K562 (cell line): Measurements from ENCODE around the gene DNMT3L. TPM values are rescaled to one million over a fixed set of nuclear protein-coding genes. Genes with fewer than 3 reads are reported as not detected.

Experiments
- ATAC-seq: fragments of 200-7000 bp; cut with Tn5 transposase; 3 replicates; pipeline ENCODE4 v1.9.1; 2020; ENCODE audit warnings: moderate library complexity
- BruUV-seq: library from RNA; stranded (reverse); fragments of 400-500 nt; replicated peaks from 2 replicates; lab custom pipeline; 2021; lab: Mats Ljungman, UMichigan
- CTCF ChIA-PET: fragments of 300-600 bp; formaldehyde crosslinking; extraction: SDS; loops from one replicate; lab custom pipeline; 2021; ENCODE audit warnings: low intra/inter-chr PET ratio; lab: Yijun Ruan, JAX
- POLR2A ChIA-PET: fragments of 300-600, 350-650 bp; sonication (Branson Sonifier 250); formaldehyde crosslinking; extraction: SDS; loops from one replicate; lab custom pipeline; 2021; ENCODE audit warnings: antibody characterized with exemption, inconsistent platforms; lab: Yijun Ruan, JAX
- DNase-seq, 4 experiments: peaks; one replicate each; pipeline versions ENCODE4 v3.0.0 to v3.0.0-alpha.2; 2011 to 2018; ENCODE audit warnings: low spot score in 3 of 4, mixed read lengths in 3 of 4; ENCODE audit errors: extremely low read depth in 1 of 4
- FAIRE-seq: peaks from 2 replicates; lab custom pipeline; 2011; peaks lifted over from hg19 to GRCh38; lab: Jason Lieb, UNC
- H2AFZ ChIP-seq: 2 replicates; pipeline ENCODE4 v1.6.0; 2011; ENCODE audit warnings: low read depth, low read length, control low read depth, inconsistent platforms
- H3K27ac ChIP-seq: fragments of 200-600 bp; 3 replicates; pipeline ENCODE4 v1.8.0; 2011; ENCODE audit warnings: low read depth, mild to moderate bottlenecking, control low read depth, inconsistent platforms, low read length, moderate library complexity, mixed read lengths; ENCODE audit errors: extremely low read depth
- H3K27me3 ChIP-seq, 2 experiments: fragments of 300-600 bp in 1 of 2; 2 replicates in 1 of 2; 3 replicates in 1 of 2; pipeline versions ENCODE4 v1.6.0 to v1.8.0; 2011; ENCODE audit warnings: inconsistent platforms in 2 of 2, low read length in 2 of 2, mild to moderate bottlenecking in 1 of 2, mixed read lengths in 1 of 2, moderate library complexity in 1 of 2; ENCODE audit not compliant: control insufficient read depth in 2 of 2, insufficient read depth in 2 of 2
- H3K36me3 ChIP-seq: fragments of 300-600 bp; 3 replicates; pipeline ENCODE4 v1.8.0; 2011; ENCODE audit warnings: mild to moderate bottlenecking, low read length, inconsistent platforms; ENCODE audit not compliant: control insufficient read depth, insufficient read depth
- H3K4me1 ChIP-seq, 2 experiments: fragments of 200-600 bp in 1 of 2; replicated peaks in 1 of 2; 2 replicates in 1 of 2; 3 replicates in 1 of 2; pipeline versions ENCODE4 v1.5.1 to v1.8.0; 2011; ENCODE audit warnings: inconsistent platforms in 2 of 2, low read length in 2 of 2, mild to moderate bottlenecking in 1 of 2, mixed read lengths in 1 of 2, moderate library complexity in 1 of 2; ENCODE audit not compliant: control insufficient read depth in 2 of 2, insufficient read depth in 2 of 2
- H3K4me2 ChIP-seq: 2 replicates; pipeline ENCODE4 v1.6.1; 2011; ENCODE audit warnings: low read length, control low read depth, inconsistent platforms, mixed read lengths; ENCODE audit not compliant: insufficient read depth
- H3K4me3 ChIP-seq: fragments of 200-600 bp; sonication (generic), shearing (Covaris generic); 2 replicates; pipeline ENCODE4 v1.5.1; 2016; ENCODE audit warnings: control low read depth, inconsistent platforms
- H3K79me2 ChIP-seq: fragments of 200-600 bp; 3 replicates; pipeline ENCODE4 v1.8.0; 2011; ENCODE audit warnings: low read length, inconsistent platforms; ENCODE audit not compliant: control insufficient read depth, insufficient read depth
- H3K9ac ChIP-seq, 2 experiments: 2 replicates each; pipeline versions ENCODE4 v1.6.0 to v1.6.1; 2011; ENCODE audit warnings: low read depth in 2 of 2, low read length in 2 of 2, control low read depth in 1 of 2, inconsistent platforms in 1 of 2, mild to moderate bottlenecking in 1 of 2, mixed read lengths in 1 of 2; ENCODE audit not compliant: insufficient read depth in 1 of 2
- H3K9me1 ChIP-seq: one replicate; pipeline ENCODE4 v1.6.0; 2011; ENCODE audit warnings: inconsistent platforms, mild to moderate bottlenecking, low read length, moderate library complexity; ENCODE audit not compliant: control insufficient read depth, insufficient read depth
- H3K9me3 ChIP-seq: replicated peaks from 2 replicates; pipeline ENCODE4 v1.5.1; 2011; ENCODE audit warnings: low read depth, low read length, inconsistent platforms; ENCODE audit not compliant: control insufficient read depth, insufficient read depth
- H4K20me1 ChIP-seq: replicated peaks from 2 replicates; pipeline ENCODE4 v1.6.1; 2011; ENCODE audit warnings: low read length, inconsistent platforms, mixed read lengths; ENCODE audit not compliant: control insufficient read depth, insufficient read depth
- BRD9 ChIP-seq: fragments of 450-650 bp; IDR thresholded peaks from 2 replicates; pipeline ENCODE4 v1.6.1; 2018; ENCODE audit warnings: low read depth; ENCODE audit not compliant: partially characterized antibody
- FOXJ3 ChIP-seq: sonication (generic); formaldehyde crosslinking; IDR thresholded peaks from 2 replicates; pipeline ENCODE4 v1.4.0; 2020; ENCODE audit warnings: mild to moderate bottlenecking, missing genetic modification reagents
- FOXP4 ChIP-seq: sonication (generic); formaldehyde crosslinking; IDR thresholded peaks from 2 replicates; pipeline ENCODE4 v1.8.0; 2022; ENCODE audit warnings: mild to moderate bottlenecking, missing genetic modification reagents, borderline replicate concordance
- GTF2E2 ChIP-seq: fragments of 200-800 bp; sonication (Bioruptor generic); IDR thresholded peaks from 2 replicates; pipeline ENCODE4 v1.6.1; 2016; ENCODE audit warnings: missing genetic modification characterization, missing compliant biosample characterization
- NR4A1 ChIP-seq, 2 experiments: fragments of 250-450 bp in 1 of 2; fragments of 450-650 bp in 1 of 2; sonication (Bioruptor Pico) in 1 of 2; IDR thresholded peaks; 2 replicates each; pipeline versions ENCODE4 v1.4.0 to v1.6.1; 2016 to 2020; ENCODE audit warnings: mild to moderate bottlenecking in 2 of 2, missing compliant biosample characterization in 1 of 2, missing genetic modification characterization in 1 of 2, moderate library complexity in 1 of 2
- SAFB2 ChIP-seq: fragments of 200-400 bp; formaldehyde crosslinking; IDR thresholded peaks from 2 replicates; pipeline ENCODE4 v1.6.1; 2018; ENCODE audit warnings: borderline replicate concordance, low read length, low read depth, moderate library complexity; ENCODE audit not compliant: severe bottlenecking
- SMARCA4 ChIP-seq: fragments of 450-650 bp; IDR thresholded peaks from 2 replicates; pipeline ENCODE4 v1.6.1; 2016
- SMARCE1 ChIP-seq: fragments of 450-650 bp; IDR thresholded peaks from 2 replicates; pipeline ENCODE4 v1.7.1; 2016; ENCODE audit warnings: mild to moderate bottlenecking
- TARDBP ChIP-seq: fragments of 450-650 bp; IDR thresholded peaks from 2 replicates; pipeline ENCODE4 v1.6.1; 2016
- ZKSCAN3 ChIP-seq: fragments of 250-450 bp; sonication (Bioruptor Pico); IDR thresholded peaks from 2 replicates; pipeline ENCODE4 v1.4.0; 2020
- ZNF592 ChIP-seq: fragments of 450-650 bp; IDR thresholded peaks from 2 replicates; pipeline ENCODE4 v1.6.1; 2017; ENCODE audit warnings: antibody characterized with exemption, mild to moderate bottlenecking
- WGBS: fragments of 100-300 bp; shearing (Covaris generic); methylation state at CpG from one replicate; pipeline ENCODE4 v1.1.6; 2016; ENCODE audit warnings: low coverage, mixed read lengths; ENCODE audit not compliant: insufficient coverage; ENCODE audit errors: missing lambda C conversion rate; 5-methylcytosine and 5-hydroxymethylcytosine counted together
- in situ Hi-C: fragments of 300-500 bp; cut with MboI; formaldehyde crosslinking; loops from 4 replicates; pipeline ENCODE4 v1.15.0; 2018; ENCODE audit warnings: inconsistent platforms, mixed read lengths
- intact Hi-C: fragments of 100-400 bp; cut with micrococcal nuclease; formaldehyde crosslinking; loops from 2 replicates; pipeline ENCODE4 v1.14.2; 2022
- polyA plus RNA-seq, 8 experiments: library from polyadenylated mRNA; depleted of rRNA in 4 of 8; stranded (reverse) in 5 of 8; unstranded in 3 of 8; fragments of >200 nt; fragmentation: Nextera tagmentation in 2 of 8; fragmentation: Illumina TruSeq in 1 of 8; extraction: Ambion mirVana in 2 of 8; extraction: Trizol in 1 of 8; gene quantifications; 2 replicates each; pipeline versions ENCODE4 v1.2.1 to v1.2.3, GENCODE V29; 2011 to 2014; ENCODE audit warnings: inconsistent platforms in 1 of 8, missing spikeins in 1 of 8
- total RNA-seq, 7 experiments: library from RNA; depleted of rRNA in 6 of 7; stranded (reverse); fragments of >200 nt in 6 of 7; fragmentation: Illumina TruSeq in 2 of 7; extraction: Trizol in 2 of 7; gene quantifications; 2 replicates each; pipeline versions ENCODE4 v1.2.1 to v1.2.3, GENCODE V29; 2011 to 2021; ENCODE audit warnings: low replicate concordance in 1 of 7

Gene DNMT3L
- total and polyA plus RNA-seq, 9 of the 15 experiments (the other 6 are each of a cell fraction or from before 2014, with no cell fraction given), result 0.08 TPM; not detected in 8

DNA sequence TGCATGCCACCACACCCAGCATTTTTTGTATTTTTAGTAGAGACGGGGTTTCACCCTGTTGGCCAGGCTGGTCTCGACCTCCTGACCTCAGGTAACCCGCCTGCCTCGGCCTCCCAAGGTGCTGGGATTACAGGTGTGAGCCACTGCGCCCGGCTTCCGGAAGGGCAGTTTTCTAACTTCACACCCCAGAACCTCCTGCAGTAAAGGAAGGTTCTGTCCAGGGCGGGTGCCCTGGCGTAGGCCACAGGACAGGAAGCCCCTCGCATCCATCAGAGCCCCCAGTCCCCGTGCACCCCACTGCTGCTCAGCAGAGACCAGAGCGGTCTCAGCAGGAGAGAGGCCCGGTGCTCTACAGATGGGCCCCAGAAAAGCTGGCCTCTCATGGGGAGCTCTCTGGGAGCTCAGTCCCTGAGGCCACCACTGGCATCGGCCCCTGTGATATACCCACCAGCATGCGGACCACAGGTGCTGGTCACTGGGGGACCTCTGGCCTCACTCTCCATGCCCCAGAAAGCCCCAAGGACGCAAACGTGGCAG is 4.1 kb upstream of the DNMT3L start:
- no peak for DNase-seq
- Histone ChIP-seq H3K4me2 (no peak overlapping the region), H4K20me1 (peaks cover 10% of the 10 kb centered on the region), H3K4me3 (no peak overlapping the region), H3K27me3 (peaks cover 8 to 33% of the 10 kb centered on the region in 2 experiments; a peak in 3 of 5 replicates), H3K9me3 (no peaks in the 10 kb centered on the region), H3K4me1 (peaks cover 0 to 22% of the 10 kb centered on the region in 2 experiments; a peak in 2 of 5 replicates), H3K36me3 (no peaks in the 10 kb centered on the region), H3K9me1 (no peaks in the 10 kb centered on the region), H2AFZ (no peak overlapping the region), H3K9ac (peak overlapping the region in 1 of 2 experiments; percentile 43; a peak in 2 of 4 replicates), H3K79me2 (no peaks in the 10 kb centered on the region), H3K27ac (no peak overlapping the region)
- ATAC-seq, result no peak
- intact Hi-C loops (no loop called here), in situ Hi-C loops (no loop called here)
- ChIA-PET CTCF (no interaction called here), POLR2A (interaction anchor here (1.0 kb wide), 1 partner anchor 12 kb away, joined by 3 read pairs; no protein-coding TSS in a partner anchor)
- TF ChIP-seq GTF2E2 (tag), result no peak
- TF ChIP-seq TARDBP, result no peak
- no peak for TF ChIP-seq NR4A1 (CRISPR knock-in tag; IDR thresholded peaks at IDR 0.05)
- no peak for TF ChIP-seq NR4A1 (tag; IDR thresholded peaks at IDR 0.05)
- no peak for TF ChIP-seq SMARCA4
- no peak for TF ChIP-seq FOXP4 (CRISPR knock-in tag)
- no peak for TF ChIP-seq ZKSCAN3 (CRISPR knock-in tag)
- TF ChIP-seq SMARCE1, result no peak
- no peak for TF ChIP-seq SAFB2
- TF ChIP-seq ZNF592, result no peak
- no peak for TF ChIP-seq BRD9
- TF ChIP-seq FOXJ3, result no peak
- 29% methylated on average over 15 of the region's 17 CpGs for WGBS
- FAIRE-seq, result no peak
- no TSS peak for BruUV-seq
